Neural cell (in vitro differentiated cells): ENCODE data around the gene PCNX2. TPM values are rescaled to one million over a fixed set of nuclear protein-coding genes. Genes with fewer than 3 reads are reported as not detected.

Experiments used
- H2AFZ ChIP-seq: fragments of 200-600, 300-800 bp; sonication (generic), shearing (Covaris generic); 2 replicates; pipeline ENCODE4 v1.6.0; 2014; ENCODE audit warnings: low read depth, mild to moderate bottlenecking, antibody characterized with exemption, low read length, moderate library complexity
- H3F3A ChIP-seq: fragments of 200-600 bp; shearing (Covaris generic); 2 replicates; pipeline ENCODE4 v1.6.1; 2016; ENCODE audit warnings: mild to moderate bottlenecking, moderate library complexity, mixed read lengths, antibody characterized with exemption, low read length; ENCODE audit not compliant: insufficient read depth, poor library complexity, severe bottlenecking
- H3K27ac ChIP-seq: fragments of 200-600, 300-800 bp; sonication (generic), shearing (Covaris generic); 2 replicates; pipeline ENCODE4 v1.5.1; 2014; ENCODE audit warnings: mild to moderate bottlenecking, low read length, moderate library complexity
- H3K27me3 ChIP-seq: fragments of 300-800, 200-600 bp; sonication (generic), shearing (Covaris generic); 2 replicates; pipeline ENCODE4 v1.6.0; 2014; ENCODE audit warnings: mild to moderate bottlenecking, low read depth, low read length, moderate library complexity; ENCODE audit not compliant: insufficient read depth
- H3K36me3 ChIP-seq: fragments of 300-800, 200-600 bp; sonication (generic), shearing (Covaris generic); 2 replicates; pipeline ENCODE4 v1.5.1; 2014; ENCODE audit warnings: mild to moderate bottlenecking, antibody characterized with exemption, low read length, moderate library complexity; ENCODE audit not compliant: insufficient read depth
- H3K4me2 ChIP-seq: fragments of 300-800, 200-600 bp; sonication (generic), shearing (Covaris generic); 2 replicates; pipeline ENCODE4 v1.6.0; 2014; ENCODE audit warnings: mild to moderate bottlenecking, low read length
- H3K4me3 ChIP-seq: fragments of 300-800, 200-600 bp; sonication (generic), shearing (Covaris generic); 2 replicates; pipeline ENCODE4 v1.5.1; 2014; ENCODE audit warnings: mild to moderate bottlenecking, low read length, moderate library complexity
- H3K79me2 ChIP-seq: fragments of 200-600 bp; shearing (Covaris generic); replicated peaks from 2 replicates; pipeline ENCODE4 v1.6.0; 2014; ENCODE audit warnings: mild to moderate bottlenecking, low read length, moderate library complexity; ENCODE audit not compliant: insufficient read depth
- H3K9ac ChIP-seq: fragments of 300-800, 200-600 bp; sonication (generic), shearing (Covaris generic); 2 replicates; pipeline ENCODE4 v1.6.1; 2016; ENCODE audit warnings: mild to moderate bottlenecking, low read length, mixed read lengths
- H3K9me2 ChIP-seq: fragments of 200-600 bp; shearing (Covaris generic); 2 replicates; pipeline ENCODE4 v1.6.1; 2016; ENCODE audit warnings: mild to moderate bottlenecking, low read length, mixed read lengths; ENCODE audit not compliant: insufficient read depth
- H3K9me3 ChIP-seq: fragments of 200-600, 300-800 bp; sonication (generic), shearing (Covaris generic); 2 replicates; pipeline ENCODE4 v1.6.1; 2016; ENCODE audit warnings: mild to moderate bottlenecking, mixed run types, low read length, moderate library complexity, mixed read lengths
- H4K20me1 ChIP-seq: fragments of 200-600 bp; shearing (Covaris generic); 2 replicates; pipeline ENCODE4 v1.6.1; 2016; ENCODE audit warnings: mild to moderate bottlenecking, mixed run types; ENCODE audit not compliant: insufficient read depth
- CTCF ChIP-seq: fragments of 450-650 bp; IDR thresholded peaks from 2 replicates; pipeline ENCODE4 v1.5.1; 2014; ENCODE audit warnings: antibody characterized with exemption, mild to moderate bottlenecking, moderate library complexity; ENCODE audit not compliant: poor library complexity, severe bottlenecking
- EP300 ChIP-seq: fragments of 450-650 bp; conservative IDR thresholded peaks from 2 replicates; pipeline ENCODE4 v1.6.1; 2014; ENCODE audit warnings: antibody characterized with exemption, mild to moderate bottlenecking, moderate library complexity; ENCODE audit not compliant: poor library complexity, severe bottlenecking
- EZH2 ChIP-seq: fragments of 200-600, 300-800 bp; shearing (Covaris generic), sonication (generic); IDR thresholded peaks from 2 replicates; pipeline ENCODE4 v1.6.1; 2014; ENCODE audit warnings: antibody characterized with exemption, low read length, borderline replicate concordance, mild to moderate bottlenecking; ENCODE audit not compliant: insufficient read depth, poor library complexity, severe bottlenecking
- MXI1 ChIP-seq: fragments of 450-650 bp; conservative IDR thresholded peaks from 2 replicates; pipeline ENCODE4 v1.6.1; 2014; ENCODE audit warnings: antibody characterized with exemption, mild to moderate bottlenecking; ENCODE audit not compliant: poor library complexity, severe bottlenecking
- POLR2AphosphoS5 ChIP-seq: IDR thresholded peaks from 2 replicates; pipeline ENCODE4 v1.6.1; 2012
- RAD21 ChIP-seq: fragments of 450-650 bp; conservative IDR thresholded peaks from 2 replicates; pipeline ENCODE4 v1.6.1; 2014; ENCODE audit warnings: antibody characterized with exemption, mild to moderate bottlenecking, moderate library complexity
- REST ChIP-seq: IDR thresholded peaks from 2 replicates; pipeline ENCODE4 v1.6.1; 2012; ENCODE audit warnings: borderline replicate concordance
- SMC3 ChIP-seq: fragments of 450-650 bp; conservative IDR thresholded peaks from 2 replicates; pipeline ENCODE4 v1.6.1; 2014; ENCODE audit warnings: antibody characterized with exemption, mild to moderate bottlenecking, moderate library complexity; ENCODE audit not compliant: poor library complexity
- TAF1 ChIP-seq: IDR thresholded peaks from 2 replicates; pipeline ENCODE4 v1.6.1; 2012; ENCODE audit warnings: low read depth
- polyA plus RNA-seq: library from polyadenylated mRNA; depleted of rRNA; stranded (reverse); fragments of >200 nt; gene quantifications from 2 replicates; pipeline ENCODE4 v1.2.3, GENCODE V29; 2014

The PCNX2 gene
- polyA plus RNA-seq, 1 donor from 2014 or later, result 17.2 TPM

- Histone ChIP-seq H2AFZ (no peak overlapping the region), H3K4me2 (no peak overlapping the region), H3K27ac (no peak overlapping the region), H3K36me3 (no peaks in the 10 kb centered on the region), H3K27me3 (peaks cover 19% of the 10 kb centered on the region), H3K9ac (no peak overlapping the region), H3K4me3 (no peak overlapping the region), H3F3A (no peaks in the 10 kb centered on the region), H3K9me3 (no peaks in the 10 kb centered on the region), H3K79me2 (no peaks in the 10 kb centered on the region), H4K20me1 (no peaks in the 10 kb centered on the region), H3K9me2 (no peaks in the 10 kb centered on the region)
- no peak for TF ChIP-seq SMC3
- no peak for TF ChIP-seq EZH2
- TF ChIP-seq REST, result no peak
- no peak for TF ChIP-seq POLR2AphosphoS5
Observed at GRCh38 chr1:233333086-233333485, 37.6 kb upstream of the PCNX2 start.

GRCh38 chr1:233331676-233332519 lies 36.4 kb upstream of the PCNX2 start:
- Histone ChIP-seq H3K4me2 (no peak overlapping the region), H4K20me1 (no peaks in the 10 kb centered on the region), H3K27me3 (peaks cover 24% of the 10 kb centered on the region), H3K79me2 (no peaks in the 10 kb centered on the region), H3K36me3 (no peaks in the 10 kb centered on the region), H3K9me2 (no peaks in the 10 kb centered on the region), H3K4me3 (no peak overlapping the region), H3K9me3 (no peaks in the 10 kb centered on the region), H2AFZ (no peak overlapping the region), H3K9ac (no peak overlapping the region), H3K27ac (no peak overlapping the region), H3F3A (no peaks in the 10 kb centered on the region)
- no peak for TF ChIP-seq CTCF
- no peak for TF ChIP-seq MXI1
- TF ChIP-seq EP300, result no peak
- TF ChIP-seq RAD21, result no peak
- no peak for TF ChIP-seq EZH2
- TF ChIP-seq TAF1, result no peak
- no peak for TF ChIP-seq SMC3
- TF ChIP-seq REST, result no peak
- no peak for TF ChIP-seq POLR2AphosphoS5
